Measurements from ENCODE around the gene CHID1. TPM values are rescaled to one million over a fixed set of nuclear protein-coding genes. Genes with fewer than 3 reads are reported as not detected.
A peak's percentile ranks its signal among the peaks of the same experiment; 100 is the strongest.

The CHID1 gene
- total RNA-seq, 4 donors from 2014 or later = 36.0 to 55.3 (median 46.4) TPM

- no peak for ATAC-seq
- Histone ChIP-seq H3K36me3 (peaks cover 0 to 35% of the 10 kb centered on the region in 2 donors), H3K4me1 (peaks cover 0 to 99% (median 45%) of the 10 kb centered on the region in 3 donors), H3K9me3 (no peaks in the 10 kb centered on the region), H3K4me3 (peak overlapping the region in 1 of 2 donors; percentile 52), H3K27ac (peak overlapping the region in 1 of 4 donors; percentile 61), H3K27me3 (peaks cover 16% of the 10 kb centered on the region)
- TF ChIP-seq, protein P1, sequence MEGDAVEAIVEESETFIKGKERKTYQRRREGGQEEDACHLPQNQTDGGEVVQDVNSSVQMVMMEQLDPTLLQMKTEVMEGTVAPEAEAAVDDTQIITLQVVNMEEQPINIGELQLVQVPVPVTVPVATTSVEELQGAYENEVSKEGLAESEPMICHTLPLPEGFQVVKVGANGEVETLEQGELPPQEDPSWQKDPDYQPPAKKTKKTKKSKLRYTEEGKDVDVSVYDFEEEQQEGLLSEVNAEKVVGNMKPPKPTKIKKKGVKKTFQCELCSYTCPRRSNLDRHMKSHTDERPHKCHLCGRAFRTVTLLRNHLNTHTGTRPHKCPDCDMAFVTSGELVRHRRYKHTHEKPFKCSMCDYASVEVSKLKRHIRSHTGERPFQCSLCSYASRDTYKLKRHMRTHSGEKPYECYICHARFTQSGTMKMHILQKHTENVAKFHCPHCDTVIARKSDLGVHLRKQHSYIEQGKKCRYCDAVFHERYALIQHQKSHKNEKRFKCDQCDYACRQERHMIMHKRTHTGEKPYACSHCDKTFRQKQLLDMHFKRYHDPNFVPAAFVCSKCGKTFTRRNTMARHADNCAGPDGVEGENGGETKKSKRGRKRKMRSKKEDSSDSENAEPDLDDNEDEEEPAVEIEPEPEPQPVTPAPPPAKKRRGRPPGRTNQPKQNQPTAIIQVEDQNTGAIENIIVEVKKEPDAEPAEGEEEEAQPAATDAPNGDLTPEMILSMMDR (IDR thresholded peaks at IDR 0.05) = peak in 3 of 4 experiments; percentile 83 to 96 (median 84)
- TF ChIP-seq POLR2AphosphoS5 (IDR thresholded peaks at IDR 0.05) = no peak
- WGBS, 2 donors (ENCODE audit: low coverage in 1 of 2) = no CpG with 5 or more reads among the region's 14 CpGs
These were observed 62.2 kb downstream of the CHID1 start for GRCh38 chr11:848380-848931.

DNA sequence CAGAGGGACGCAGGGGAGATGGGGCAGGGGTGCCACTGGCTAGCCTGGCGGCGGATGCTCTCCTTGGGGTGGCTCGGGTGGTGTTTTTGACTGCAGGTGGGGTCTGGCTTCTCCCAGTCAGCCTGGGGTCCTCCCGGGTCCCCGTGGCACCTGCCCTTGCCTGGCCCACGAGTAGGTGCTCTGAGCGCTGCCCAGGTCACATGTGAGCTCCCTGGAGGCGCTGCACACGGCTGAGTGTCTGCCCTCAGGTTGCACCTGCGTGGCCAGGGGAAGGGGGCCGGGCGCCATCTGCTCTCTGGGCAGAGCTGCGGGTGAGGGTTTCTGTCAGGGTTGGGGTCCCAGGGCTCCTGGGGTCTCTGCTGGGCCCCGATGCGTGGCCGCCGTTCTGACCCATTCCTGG, 62.7 kb downstream of the CHID1 start:
- peak overlapping the region in 1 of 4 donors; percentile 61 for H3K27ac ChIP-seq
- ATAC-seq = no peak
- no peak overlapping the region for H3K4me3 ChIP-seq
- no peaks in the 10 kb centered on the region for H3K9me3 ChIP-seq
- H3K36me3 ChIP-seq = peaks cover 0 to 34% of the 10 kb centered on the region in 2 donors
- peaks cover 0 to 98% (median 43%) of the 10 kb centered on the region in 3 donors for H3K4me1 ChIP-seq
- TF ChIP-seq POLR2A (IDR thresholded peaks at IDR 0.05) (no peak), POLR2AphosphoS5 (IDR thresholded peaks at IDR 0.05) (no peak), EP300 (IDR thresholded peaks at IDR 0.05) (no peak)
- TF ChIP-seq, protein P1 (IDR thresholded peaks at IDR 0.05) = no peak
- no CpG with 5 or more reads among the region's 18 CpGs for WGBS, 2 donors (ENCODE audit: low coverage in 1 of 2)
- H3K27me3 ChIP-seq = peaks cover 16% of the 10 kb centered on the region

- no peak overlapping the region for H3K4me3 ChIP-seq
- H3K36me3 ChIP-seq = peaks cover 0 to 23% of the 10 kb centered on the region in 2 donors
- H3K9me3 ChIP-seq = no peaks in the 10 kb centered on the region
- peak overlapping the region in 3 of 4 donors; percentile 39 to 94 (median 92) for H3K27ac ChIP-seq
- H3K27me3 ChIP-seq = peaks cover 16% of the 10 kb centered on the region
- no CpG with 5 or more reads among the region's 11 CpGs for WGBS, 2 donors (ENCODE audit: low coverage in 1 of 2)
- ATAC-seq = no peak
- TF ChIP-seq POLR2AphosphoS5 (IDR thresholded peaks at IDR 0.05) = no peak
- peaks cover 0 to 87% (median 42%) of the 10 kb centered on the region in 3 donors for H3K4me1 ChIP-seq
These were observed 64.0 kb downstream of the CHID1 start for GRCh38 chr11:846496-847098.

DNA sequence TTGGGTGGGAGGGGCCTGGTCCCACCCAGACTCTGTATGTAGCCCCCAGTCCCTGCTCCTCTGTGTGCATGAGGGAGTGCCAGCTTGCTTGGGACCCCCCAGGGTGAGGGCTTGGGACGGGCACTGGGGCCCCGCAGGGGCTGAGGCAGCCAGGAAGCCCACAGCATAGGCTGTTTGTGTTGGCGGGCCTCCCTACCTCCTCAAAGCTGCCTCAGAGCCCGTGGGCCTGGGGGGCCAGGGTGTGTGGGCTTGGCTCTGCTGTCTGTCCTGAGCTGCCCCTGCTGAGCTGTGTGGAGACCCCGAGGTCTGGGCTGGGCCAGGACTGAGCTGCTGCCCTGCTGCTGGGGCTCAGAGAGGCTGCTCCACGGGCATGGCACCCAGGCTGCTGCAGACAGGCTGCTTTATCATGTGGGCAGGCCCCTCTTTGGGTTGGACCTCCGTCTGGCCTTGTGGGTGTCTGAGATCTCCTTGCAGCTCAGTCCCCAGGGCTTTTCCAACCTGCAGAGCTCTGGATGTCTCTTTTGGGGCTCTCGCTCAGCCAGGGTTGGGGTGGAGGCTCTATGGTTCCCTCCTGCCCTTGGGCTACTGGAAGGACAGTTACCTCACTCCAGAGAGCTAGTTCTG, 64.6 kb downstream of the CHID1 start:
- no peak for TF ChIP-seq POLR2A (IDR thresholded peaks at IDR 0.05)
- TF ChIP-seq POLR2AphosphoS5 (IDR thresholded peaks at IDR 0.05) = no peak
- no peak for TF ChIP-seq EP300 (IDR thresholded peaks at IDR 0.05)
- TF ChIP-seq, protein P1 (IDR thresholded peaks at IDR 0.05) = no peak
- no CpG with 5 or more reads among the region's 8 CpGs for WGBS, 2 donors (ENCODE audit: low coverage in 1 of 2)
- peak overlapping the region in 3 of 4 donors; percentile 92 to 98 (median 94) for H3K27ac ChIP-seq
- no peak for ATAC-seq
- H3K27me3 ChIP-seq = peaks cover 16% of the 10 kb centered on the region
- peak overlapping the region in 1 of 2 donors; percentile 100 for H3K4me3 ChIP-seq
- H3K4me1 ChIP-seq = peaks cover 2 to 87% (median 48%) of the 10 kb centered on the region in 3 donors
- no peaks in the 10 kb centered on the region for H3K9me3 ChIP-seq
- H3K36me3 ChIP-seq = peaks cover 0 to 22% of the 10 kb centered on the region in 2 donors

DNA sequence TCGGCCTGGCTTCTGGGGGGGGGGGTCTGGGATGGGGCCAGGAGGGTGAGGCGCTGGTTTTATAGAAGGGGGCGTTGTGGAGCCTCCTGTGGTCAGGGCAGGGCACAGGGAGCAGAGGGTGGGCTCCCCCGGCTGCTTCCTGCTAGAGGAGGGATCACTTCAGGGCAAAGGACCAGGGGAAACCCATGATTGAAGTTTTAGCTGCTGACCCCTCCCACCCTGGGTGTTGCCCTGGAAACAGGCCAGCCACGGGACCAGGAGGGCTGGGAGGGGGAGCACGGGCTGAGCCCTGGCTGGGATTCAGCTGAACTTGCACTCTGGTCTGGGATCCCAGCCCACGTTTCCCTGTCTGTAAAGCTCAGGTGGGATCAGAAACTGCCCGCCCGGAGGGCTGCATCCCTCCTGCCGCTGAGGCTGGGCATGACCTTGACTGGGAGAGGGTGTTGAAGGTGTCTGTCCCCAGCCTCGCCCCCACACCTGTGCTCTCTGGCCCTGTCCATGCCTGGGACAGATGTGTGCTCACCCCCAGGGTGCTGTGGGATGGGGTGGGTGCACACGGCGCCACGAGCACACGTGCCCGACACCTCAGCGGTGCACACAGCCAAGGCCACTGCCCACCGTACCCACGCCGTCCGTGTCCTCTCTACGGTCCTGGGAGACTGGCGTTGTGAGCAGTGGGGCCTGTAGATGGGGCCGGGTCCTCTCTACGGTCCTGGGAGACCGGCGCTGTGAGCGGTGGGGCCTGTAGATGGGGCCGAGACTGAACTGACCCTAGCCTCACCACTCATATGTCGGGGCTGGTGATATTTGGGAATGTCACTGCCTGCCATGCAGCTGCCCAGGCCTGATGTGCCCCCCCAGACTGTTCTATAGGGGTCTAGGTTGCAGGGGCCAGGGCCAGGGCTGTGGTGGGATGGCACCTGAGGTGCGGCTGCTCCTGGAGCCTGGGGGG, 65.6 kb downstream of the CHID1 start:
- TF ChIP-seq, protein P1 (IDR thresholded peaks at IDR 0.05) = no peak
- TF ChIP-seq EP300 (IDR thresholded peaks at IDR 0.05) (no peak), POLR2AphosphoS5 (IDR thresholded peaks at IDR 0.05) (peak; percentile 91), POLR2A (IDR thresholded peaks at IDR 0.05) (no peak)
- Histone ChIP-seq H3K4me1 (peaks cover 6 to 87% (median 43%) of the 10 kb centered on the region in 3 donors), H3K27me3 (peaks cover 16% of the 10 kb centered on the region), H3K36me3 (peaks cover 0 to 20% of the 10 kb centered on the region in 2 donors), H3K4me3 (peak overlapping the region; percentile 91 to 100), H3K27ac (peak overlapping the region; percentile 79 to 98 (median 93)), H3K9me3 (no peaks in the 10 kb centered on the region)
- 7% methylated on average over 3 of the region's 31 CpGs; no CpG with 5 or more reads in 1 of the 2 donors for WGBS, 2 donors (ENCODE audit: low coverage in 1 of 2)
- ATAC-seq = peak; percentile 71
